PFSK-1 (cell line): ENCODE measurements around the gene SLC8B1.

Experiments used
- FOXP2 ChIP-seq: optimal IDR thresholded peaks from 2 replicates; pipeline ENCODE3; 2011; ENCODE audit warnings: borderline replicate concordance, control low read depth, inconsistent platforms; ENCODE audit not compliant: insufficient read depth; ENCODE audit errors: extremely low read length, extremely low read depth
- POLR2AphosphoS5 ChIP-seq: IDR thresholded peaks from 2 replicates; pipeline ENCODE4 v1.6.1; 2012; ENCODE audit warnings: low read depth, mild to moderate bottlenecking, control low read depth, low read length, moderate library complexity
- REST ChIP-seq, 2 experiments: IDR thresholded peaks; 2 replicates each; pipeline versions ENCODE4 v1.6.1 to v1.8.0; 2011 to 2012; ENCODE audit warnings: low read depth in 2 of 2, low read length in 2 of 2, control low read depth in 1 of 2, inconsistent platforms in 1 of 2, mild to moderate bottlenecking in 1 of 2, moderate library complexity in 1 of 2; ENCODE audit not compliant: insufficient read depth in 1 of 2
- SIN3A ChIP-seq: IDR thresholded peaks from 2 replicates; pipeline ENCODE4 v1.6.1; 2012; ENCODE audit warnings: mild to moderate bottlenecking, low read length, moderate library complexity, borderline replicate concordance; ENCODE audit not compliant: insufficient read depth
- TAF1 ChIP-seq: IDR thresholded peaks from 2 replicates; pipeline ENCODE4 v1.6.1; 2012; ENCODE audit warnings: low read length, control low read depth, borderline replicate concordance; ENCODE audit not compliant: insufficient read depth

Gene SLC8B1

GRCh38 chr12:113320401-113320800 lies 14.5 kb downstream of the SLC8B1 start:
- TF ChIP-seq FOXP2 (no peak), SIN3A (no peak), TAF1 (no peak), POLR2AphosphoS5 (no peak), REST (IDR thresholded peaks at IDR 0.05; ENCODE audit: insufficient read depth in 1 of 2, low read depth in 2 of 2, low read length in 2 of 2) (no peak)

GRCh38 chr12:113318900-113319628 lies 15.8 kb downstream of the SLC8B1 start:
- no peak for TF ChIP-seq REST (IDR thresholded peaks at IDR 0.05; ENCODE audit: insufficient read depth in 1 of 2, low read depth in 2 of 2, low read length in 2 of 2)
- no peak for TF ChIP-seq FOXP2
- TF ChIP-seq TAF1: no peak
- TF ChIP-seq POLR2AphosphoS5: no peak
- TF ChIP-seq SIN3A: no peak

DNA sequence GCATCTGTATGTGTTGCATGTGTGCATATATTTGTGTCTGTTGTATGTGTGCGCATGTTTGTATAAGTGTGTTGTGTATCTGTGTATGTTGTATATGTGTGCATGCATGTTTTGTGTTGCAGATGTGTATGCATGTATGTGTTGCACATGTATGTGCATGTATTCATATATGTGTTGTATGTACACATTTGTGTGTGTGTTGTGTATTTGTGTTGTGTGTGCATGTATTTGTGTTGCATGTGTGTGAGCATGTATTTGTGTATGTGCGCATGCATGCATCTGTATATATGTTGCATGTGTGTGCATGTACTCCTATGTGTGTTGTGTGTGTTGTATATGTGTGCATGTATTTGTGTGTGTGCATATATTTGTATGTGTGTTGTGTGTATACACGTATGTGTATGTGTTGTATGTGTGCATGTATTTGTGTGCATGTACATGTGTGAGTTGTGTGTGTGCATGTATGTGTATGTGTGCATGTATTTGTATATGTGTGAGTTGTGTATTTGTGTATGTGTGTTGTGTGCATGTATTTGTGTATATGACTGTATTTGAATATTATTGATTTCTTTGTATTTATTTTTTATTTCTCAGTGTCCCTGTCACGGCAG lies 16.8 kb downstream of the SLC8B1 start:
- TF ChIP-seq FOXP2 (no peak), TAF1 (no peak), REST (IDR thresholded peaks at IDR 0.05; ENCODE audit: insufficient read depth in 1 of 2, low read depth in 2 of 2, low read length in 2 of 2) (no peak), POLR2AphosphoS5 (no peak)

- TF ChIP-seq POLR2AphosphoS5: no peak
- TF ChIP-seq SIN3A: no peak
- TF ChIP-seq TAF1: no peak
- no peak for TF ChIP-seq FOXP2
- TF ChIP-seq REST (IDR thresholded peaks at IDR 0.05; ENCODE audit: insufficient read depth in 1 of 2, low read depth in 2 of 2, low read length in 2 of 2): no peak
These were observed 17.8 kb downstream of the SLC8B1 start for GRCh38 chr12:113317122-113317521.

- TF ChIP-seq POLR2AphosphoS5 (no peak), FOXP2 (no peak), SIN3A (no peak), TAF1 (no peak), REST (IDR thresholded peaks at IDR 0.05; ENCODE audit: insufficient read depth in 1 of 2, low read depth in 2 of 2, low read length in 2 of 2) (no peak)
These were observed 18.8 kb downstream of the SLC8B1 start for GRCh38 chr12:113316155-113316554.
